Panc1 (cell line): ENCODE measurements around the gene ZNF474. TPM values are rescaled to one million over a fixed set of nuclear protein-coding genes. Genes with fewer than 3 reads are reported as not detected.

Experiments
- ATAC-seq: fragments of 200-7000 bp; cut with Tn5 transposase; 2 replicates; pipeline ENCODE4 v1.9.1; 2020; ENCODE audit warnings: mild to moderate bottlenecking, moderate library complexity
- BruUV-seq: library from RNA; stranded (reverse); fragments of 400-500 nt; replicated peaks from 2 replicates; lab custom pipeline; 2021; lab: Mats Ljungman, UMichigan
- CTCF ChIA-PET: fragments of 300-600 bp; sonication (Branson Sonifier 250); formaldehyde crosslinking; loops from one replicate; lab custom pipeline; 2022; ENCODE audit warnings: antibody characterized with exemption; lab: Charles Lee
- POLR2A ChIA-PET: fragments of 300-600 bp; sonication (Branson Sonifier 250); formaldehyde crosslinking; loops from one replicate; lab custom pipeline; 2022; ENCODE audit warnings: antibody characterized with exemption; lab: Charles Lee
- DNase-seq: peaks from one replicate; pipeline ENCODE4 v3.0.0-alpha.2; 2010; ENCODE audit warnings: low read depth, low spot score
- H3K27ac ChIP-seq: 2 replicates; pipeline ENCODE4 v1.5.1; 2011; ENCODE audit warnings: mild to moderate bottlenecking, low read length, inconsistent platforms
- H3K27me3 ChIP-seq: fragments of 200-500 bp; sonication (Bioruptor generic); 2 replicates; pipeline ENCODE4 v1.6.0; 2014; ENCODE audit warnings: low read length, inconsistent platforms; ENCODE audit not compliant: control insufficient read depth, insufficient read depth
- H3K36me3 ChIP-seq: fragments of 200-500 bp; sonication (Bioruptor generic); 2 replicates; pipeline ENCODE4 v1.5.1; 2014; ENCODE audit warnings: inconsistent platforms, mild to moderate bottlenecking, low read length, moderate library complexity; ENCODE audit not compliant: control insufficient read depth, insufficient read depth
- H3K4me1 ChIP-seq: 2 replicates; pipeline ENCODE4 v1.5.1; 2011; ENCODE audit warnings: inconsistent platforms, mild to moderate bottlenecking, low read length, moderate library complexity; ENCODE audit not compliant: control insufficient read depth, insufficient read depth
- H3K4me3 ChIP-seq, 2 experiments: 2 replicates each; pipeline ENCODE4 v1.5.1; 2011 to 2012; ENCODE audit warnings: low read depth in 2 of 2, low read length in 2 of 2, mild to moderate bottlenecking in 2 of 2, inconsistent platforms in 1 of 2, moderate library complexity in 1 of 2
- H3K9me3 ChIP-seq: fragments of 200-500 bp; sonication (Bioruptor generic); 2 replicates; pipeline ENCODE4 v1.5.1; 2014; ENCODE audit warnings: low read depth, mild to moderate bottlenecking, inconsistent platforms, low read length, moderate library complexity; ENCODE audit not compliant: control insufficient read depth, insufficient read depth
- CTCF ChIP-seq: fragments of 450-650 bp; IDR thresholded peaks from 2 replicates; pipeline ENCODE4 v1.5.1; 2017; ENCODE audit warnings: mild to moderate bottlenecking
- POLR2AphosphoS5 ChIP-seq: IDR thresholded peaks from 2 replicates; pipeline ENCODE4 v1.6.1; 2012; ENCODE audit warnings: mild to moderate bottlenecking, low read depth, low read length, moderate library complexity
- SIN3A ChIP-seq: IDR thresholded peaks from 2 replicates; pipeline ENCODE4 v1.6.1; 2012; ENCODE audit warnings: low read depth, mild to moderate bottlenecking, low read length, moderate library complexity, borderline replicate concordance; ENCODE audit not compliant: insufficient read depth
- TCF7L2 ChIP-seq: IDR thresholded peaks from 2 replicates; pipeline ENCODE4 v1.6.1; 2011; ENCODE audit warnings: mild to moderate bottlenecking, low read depth, low read length, inconsistent platforms
- in situ Hi-C: cut with HindIII; loops from 2 replicates; pipeline ENCODE4 v1.10.0; 2016; ENCODE audit warnings: low sequenced_read_pairs, low pct_unique_long_range_greater_than_20kb
- intact Hi-C: fragments of 100-400 bp; cut with micrococcal nuclease; formaldehyde crosslinking; loops from one replicate; pipeline ENCODE4 v1.10.0; 2022; ENCODE audit not compliant: unreplicated experiment
- total RNA-seq: library from RNA; stranded (reverse); gene quantifications from one replicate; pipeline ENCODE4 v1.2.1, GENCODE V29; 2021; ENCODE audit not compliant: unreplicated experiment
- TF ChIP-seq, protein P1 (sequence below), 2 experiments: IDR thresholded peaks; 2 replicates each; pipeline ENCODE4 v1.6.1; 2011 to 2012; ENCODE audit warnings: low read depth in 2 of 2, control low read depth in 1 of 2, low read length in 1 of 2, mild to moderate bottlenecking in 1 of 2, moderate library complexity in 1 of 2; ENCODE audit not compliant: insufficient read depth in 1 of 2

Gene ZNF474
- total RNA-seq, 1 experiment from 2014 or later, result not detected

- no TSS peak for BruUV-seq
- intact Hi-C loops (loop anchor here (5.0 kb wide), 1 partner anchor 296 kb away; no protein-coding TSS in a partner anchor), in situ Hi-C loops (no loop called here)
- no peaks in the 10 kb centered on the region for H3K9me3 ChIP-seq
- DNase-seq (peak; percentile 43), ATAC-seq (peak; percentile 75; the same call in 1 of the 2 replicates)
- H3K4me1 ChIP-seq, result no peaks in the 10 kb centered on the region
- CTCF ChIA-PET, result interaction anchor here (0.6 to 1.1 kb wide), 4 partner anchors 228 to 321 kb away, joined by 3 to 4 read pairs (median 3); no protein-coding TSS in a partner anchor
- no peak overlapping the region for H3K27ac ChIP-seq
- H3K36me3 ChIP-seq, result no peaks in the 10 kb centered on the region
- TF ChIP-seq TCF7L2, result no peak
- TF ChIP-seq SIN3A, result no peak
- TF ChIP-seq, protein P1, sequence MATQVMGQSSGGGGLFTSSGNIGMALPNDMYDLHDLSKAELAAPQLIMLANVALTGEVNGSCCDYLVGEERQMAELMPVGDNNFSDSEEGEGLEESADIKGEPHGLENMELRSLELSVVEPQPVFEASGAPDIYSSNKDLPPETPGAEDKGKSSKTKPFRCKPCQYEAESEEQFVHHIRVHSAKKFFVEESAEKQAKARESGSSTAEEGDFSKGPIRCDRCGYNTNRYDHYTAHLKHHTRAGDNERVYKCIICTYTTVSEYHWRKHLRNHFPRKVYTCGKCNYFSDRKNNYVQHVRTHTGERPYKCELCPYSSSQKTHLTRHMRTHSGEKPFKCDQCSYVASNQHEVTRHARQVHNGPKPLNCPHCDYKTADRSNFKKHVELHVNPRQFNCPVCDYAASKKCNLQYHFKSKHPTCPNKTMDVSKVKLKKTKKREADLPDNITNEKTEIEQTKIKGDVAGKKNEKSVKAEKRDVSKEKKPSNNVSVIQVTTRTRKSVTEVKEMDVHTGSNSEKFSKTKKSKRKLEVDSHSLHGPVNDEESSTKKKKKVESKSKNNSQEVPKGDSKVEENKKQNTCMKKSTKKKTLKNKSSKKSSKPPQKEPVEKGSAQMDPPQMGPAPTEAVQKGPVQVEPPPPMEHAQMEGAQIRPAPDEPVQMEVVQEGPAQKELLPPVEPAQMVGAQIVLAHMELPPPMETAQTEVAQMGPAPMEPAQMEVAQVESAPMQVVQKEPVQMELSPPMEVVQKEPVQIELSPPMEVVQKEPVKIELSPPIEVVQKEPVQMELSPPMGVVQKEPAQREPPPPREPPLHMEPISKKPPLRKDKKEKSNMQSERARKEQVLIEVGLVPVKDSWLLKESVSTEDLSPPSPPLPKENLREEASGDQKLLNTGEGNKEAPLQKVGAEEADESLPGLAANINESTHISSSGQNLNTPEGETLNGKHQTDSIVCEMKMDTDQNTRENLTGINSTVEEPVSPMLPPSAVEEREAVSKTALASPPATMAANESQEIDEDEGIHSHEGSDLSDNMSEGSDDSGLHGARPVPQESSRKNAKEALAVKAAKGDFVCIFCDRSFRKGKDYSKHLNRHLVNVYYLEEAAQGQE (IDR thresholded peaks at IDR 0.05; ENCODE audit: insufficient read depth in 1 of 2, low read depth in 2 of 2, low read length in 1 of 2), result no peak
- TF ChIP-seq POLR2AphosphoS5, result no peak
- peak; percentile 73 for TF ChIP-seq CTCF
- no peaks in the 10 kb centered on the region for H3K27me3 ChIP-seq
- POLR2A ChIA-PET, result no interaction called here
- H3K4me3 ChIP-seq, result no peak overlapping the region
These were observed 66.6 kb downstream of the ZNF474 start for GRCh38 chr5:122195802-122196394.

DNA sequence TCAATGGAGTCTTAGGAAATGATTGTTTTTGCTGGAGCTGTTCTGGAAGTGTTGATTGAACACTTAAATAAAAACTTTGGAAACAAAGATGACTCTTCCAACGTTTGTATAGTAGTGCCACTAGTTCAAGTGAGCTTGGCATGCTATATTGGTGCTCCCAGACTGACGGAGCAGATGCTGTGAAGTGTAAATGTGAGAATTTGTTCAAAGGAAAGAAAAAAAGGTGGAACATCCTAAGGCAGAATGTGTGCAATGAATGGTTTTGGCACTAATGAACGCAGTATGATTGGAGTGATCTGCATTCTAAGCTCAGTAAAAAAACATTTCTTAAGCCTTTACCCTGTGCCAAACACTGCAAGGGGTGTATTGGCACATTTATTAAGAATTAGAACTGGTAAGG, 69.8 kb downstream of the ZNF474 start:
- POLR2A ChIA-PET, result interaction anchor here (0.6 kb wide), 1 partner anchor 178 kb away, joined by 8 read pairs; no protein-coding TSS in a partner anchor
- ATAC-seq, result no peak
- intact Hi-C loops, result loop anchor here (5.0 kb wide), 1 partner anchor 293 kb away; no protein-coding TSS in a partner anchor

More for the DNA sequence above, 69.8 kb downstream of the ZNF474 start:
- in situ Hi-C loops, result no loop called here
- no peak for DNase-seq
- Histone ChIP-seq H3K9me3 (no peaks in the 10 kb centered on the region), H3K27me3 (no peaks in the 10 kb centered on the region), H3K4me3 (no peak overlapping the region), H3K4me1 (no peaks in the 10 kb centered on the region), H3K27ac (no peak overlapping the region), H3K36me3 (no peaks in the 10 kb centered on the region)
- BruUV-seq, result no TSS peak
- TF ChIP-seq CTCF (no peak), SIN3A (no peak), POLR2AphosphoS5 (no peak), TCF7L2 (no peak)
- TF ChIP-seq, protein P1 (IDR thresholded peaks at IDR 0.05; ENCODE audit: insufficient read depth in 1 of 2, low read depth in 2 of 2, low read length in 1 of 2), result no peak
- CTCF ChIA-PET, result no interaction called here
